Measurements from ENCODE around the gene COL7A1. TPM values are rescaled to one million over a fixed set of nuclear protein-coding genes. Genes with fewer than 3 reads are reported as not detected.

The COL7A1 gene
- total and polyA plus RNA-seq, 2 of the 8 experiments (the other 6 are each of a cell fraction or from before 2014, with no cell fraction given), result 10.7 to 13.9 TPM

- no peak overlapping the region for H2AK5ac ChIP-seq (ENCODE audit: low read depth, low read length)
- no peak overlapping the region for H3K4me2 ChIP-seq (ENCODE audit: insufficient read depth in 1 of 2, low read depth in 2 of 2, low read length in 2 of 2)
- ChIA-PET CTCF (ENCODE audit: partially characterized antibody) (interaction anchor here (0.7 to 6.1 kb wide), 2 partner anchors 16 to 17 kb away, joined by 3 to 32 read pairs; no protein-coding TSS in a partner anchor), POLR2A (ENCODE audit: partially characterized antibody) (interaction anchor here (0.9 to 1.6 kb wide), 2 partner anchors 32 to 98 kb away, joined by 3 to 4 read pairs; partner anchors contain the start of gene CELSR3)
- no peak overlapping the region for H2BK15ac ChIP-seq (ENCODE audit: low read length)
- H3K27me3 ChIP-seq (replicated peaks in 1 of 4; ENCODE audit: control insufficient read depth in 3 of 4, extremely low read depth in 1 of 4, insufficient read depth in 3 of 4, low read length in 3 of 4), result no peaks in the 10 kb centered on the region
- H2BK12ac ChIP-seq (ENCODE audit: low read depth, low read length), result no peak overlapping the region
- WGBS, 2 experiments (ENCODE audit: extremely low coverage in 1 of 2, insufficient coverage in 1 of 2, insufficient read length in 1 of 2, insufficient replicate concordance in 2 of 2, low coverage in 1 of 2, low lambda C conversion rate in 2 of 2, missing lambda C conversion rate in 1 of 2), result 96% methylated on average over 11 of the region's 11 CpGs; no CpG with 5 or more reads in 1 of the 2 experiments
- no peak overlapping the region for H4K5ac ChIP-seq (ENCODE audit: insufficient read length, low read depth, low read length)
- H3K9ac ChIP-seq (replicated peaks in 1 of 4; ENCODE audit: extremely low read depth in 1 of 4, low read depth in 3 of 4, low read length in 3 of 4), result no peak overlapping the region
- no peaks in the 10 kb centered on the region for H4K20me1 ChIP-seq (replicated peaks in 1 of 2; ENCODE audit: control insufficient read depth in 1 of 2, insufficient read depth in 2 of 2, low read length in 2 of 2)
- no peak overlapping the region for H3K14ac ChIP-seq (ENCODE audit: insufficient read length)
- no peaks in the 10 kb centered on the region for H3K23me2 ChIP-seq (ENCODE audit: low read depth, low read length)
- no peak overlapping the region for H2AFZ ChIP-seq (ENCODE audit: low read length)
- no peak overlapping the region for H3K4ac ChIP-seq (replicated peaks; ENCODE audit: insufficient read length, low read depth, low read length)
- no peak overlapping the region for H2BK20ac ChIP-seq (ENCODE audit: low read length)
- H3K56ac ChIP-seq (replicated peaks; ENCODE audit: insufficient read length, low read depth, low read length), result no peak overlapping the region
- H3K18ac ChIP-seq (ENCODE audit: extremely low read depth, low read length), result no peak overlapping the region
- no peaks in the 10 kb centered on the region for H3K9me3 ChIP-seq (ENCODE audit: insufficient read depth in 2 of 2, low read depth in 1 of 2, low read length in 1 of 2)
- FAIRE-seq (no peak), DNase-seq (ENCODE audit: low read depth in 1 of 2, low spot score in 2 of 2) (no peak)
- no peak overlapping the region for H3K23ac ChIP-seq (ENCODE audit: insufficient read length)
- H2BK5ac ChIP-seq (ENCODE audit: low read depth, low read length), result no peak overlapping the region
- H4K91ac ChIP-seq (replicated peaks; ENCODE audit: insufficient read length, low read length), result no peak overlapping the region
- no peaks in the 10 kb centered on the region for H3K79me2 ChIP-seq (ENCODE audit: control insufficient read depth in 1 of 2, insufficient read depth in 2 of 2, low read length in 2 of 2)
- no peak overlapping the region for H2BK120ac ChIP-seq (replicated peaks; ENCODE audit: low read depth, low read length)
- no peaks in the 10 kb centered on the region for H3K79me1 ChIP-seq (ENCODE audit: low read depth, low read length)
- peaks cover 4 to 26% (median 17%) of the 10 kb centered on the region in 4 experiments for H3K4me1 ChIP-seq (replicated peaks in 1 of 4; ENCODE audit: control insufficient read depth in 3 of 4, insufficient read depth in 4 of 4, low read length in 3 of 4)
- no peaks in the 10 kb centered on the region for H3K36me3 ChIP-seq (ENCODE audit: control insufficient read depth in 2 of 4, insufficient read depth in 4 of 4, low read length in 3 of 4)
- no peak overlapping the region for H3K27ac ChIP-seq (ENCODE audit: low read depth, low read length)
- no peak overlapping the region for H3K4me3 ChIP-seq (ENCODE audit: extremely low read depth in 1 of 4, insufficient read depth in 2 of 4, low read depth in 3 of 4, low read length in 4 of 4)
- no peak overlapping the region for H4K8ac ChIP-seq (ENCODE audit: extremely low read depth, insufficient read depth, low read length)
- TF ChIP-seq KDM1A (IDR thresholded peaks at IDR 0.05; ENCODE audit: borderline replicate concordance, low read length) (no peak), SP2 (IDR thresholded peaks at IDR 0.05; ENCODE audit: low read length) (no peak), CTCF (IDR thresholded peaks at IDR 0.05; ENCODE audit: control extremely low read depth in 1 of 3, insufficient read depth in 1 of 3, low read depth in 1 of 3, low read length in 3 of 3) (no peak), JUND (IDR thresholded peaks at IDR 0.05; ENCODE audit: low read length) (no peak), PHF8 (conservative IDR thresholded peaks at IDR 0.05; ENCODE audit: low read depth, low read length) (no peak), TCF12 (IDR thresholded peaks at IDR 0.05; ENCODE audit: low read depth, low read length) (no peak), ZNF274 (IDR thresholded peaks at IDR 0.05; ENCODE audit: borderline replicate concordance, extremely low read depth, low read length) (no peak), BACH1 (IDR thresholded peaks at IDR 0.05; ENCODE audit: low read length) (no peak), NANOG (IDR thresholded peaks at IDR 0.05; ENCODE audit: insufficient read depth, low read depth, low read length, poor library complexity, severe bottlenecking) (no peak), POLR2AphosphoS5 (IDR thresholded peaks at IDR 0.05; ENCODE audit: low read depth, low read length) (no peak), TAF1 (IDR thresholded peaks at IDR 0.05; ENCODE audit: low read depth, low read length) (no peak), BCL11A (IDR thresholded peaks at IDR 0.05; ENCODE audit: low read depth in 2 of 2, low read length in 2 of 2) (no peak), CREB1 (IDR thresholded peaks at IDR 0.05) (no peak)
Measured at GRCh38 chr3:48564667-48565066, 30.5 kb downstream of the COL7A1 start.

Measured in H1 (cell line).